ENCODE results near the gene VEGFD. TPM values are rescaled to one million over a fixed set of nuclear protein-coding genes. Genes with fewer than 3 reads are reported as not detected.

Gene VEGFD
- total RNA-seq, 1 donor from 2014 or later, result 0.22 TPM

DNA sequence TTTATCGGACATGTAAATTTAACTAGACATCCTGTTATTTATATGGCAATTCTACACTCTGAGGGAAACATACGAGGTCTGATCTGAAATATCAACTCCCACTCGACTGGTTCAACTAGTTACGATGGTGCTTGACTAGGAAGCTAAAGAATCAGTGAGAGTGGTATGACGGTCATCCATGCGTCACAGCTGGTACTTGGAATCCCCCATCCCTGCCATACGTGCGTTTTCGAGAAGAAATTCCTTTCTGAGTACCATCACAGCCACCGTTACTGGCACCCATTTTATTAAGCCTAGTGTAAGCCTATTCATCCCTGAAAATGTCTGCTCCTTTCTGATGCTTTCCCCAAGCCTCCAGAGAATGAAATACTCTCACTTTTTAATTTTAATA lies 48.2 kb downstream of the VEGFD start:
- H3K4me3 Mint-ChIP-seq (ENCODE audit: low read depth), result peak overlapping the region; percentile 95
- TF ChIP-seq, protein P1, sequence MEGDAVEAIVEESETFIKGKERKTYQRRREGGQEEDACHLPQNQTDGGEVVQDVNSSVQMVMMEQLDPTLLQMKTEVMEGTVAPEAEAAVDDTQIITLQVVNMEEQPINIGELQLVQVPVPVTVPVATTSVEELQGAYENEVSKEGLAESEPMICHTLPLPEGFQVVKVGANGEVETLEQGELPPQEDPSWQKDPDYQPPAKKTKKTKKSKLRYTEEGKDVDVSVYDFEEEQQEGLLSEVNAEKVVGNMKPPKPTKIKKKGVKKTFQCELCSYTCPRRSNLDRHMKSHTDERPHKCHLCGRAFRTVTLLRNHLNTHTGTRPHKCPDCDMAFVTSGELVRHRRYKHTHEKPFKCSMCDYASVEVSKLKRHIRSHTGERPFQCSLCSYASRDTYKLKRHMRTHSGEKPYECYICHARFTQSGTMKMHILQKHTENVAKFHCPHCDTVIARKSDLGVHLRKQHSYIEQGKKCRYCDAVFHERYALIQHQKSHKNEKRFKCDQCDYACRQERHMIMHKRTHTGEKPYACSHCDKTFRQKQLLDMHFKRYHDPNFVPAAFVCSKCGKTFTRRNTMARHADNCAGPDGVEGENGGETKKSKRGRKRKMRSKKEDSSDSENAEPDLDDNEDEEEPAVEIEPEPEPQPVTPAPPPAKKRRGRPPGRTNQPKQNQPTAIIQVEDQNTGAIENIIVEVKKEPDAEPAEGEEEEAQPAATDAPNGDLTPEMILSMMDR (IDR thresholded peaks at IDR 0.05; ENCODE audit: unreplicated experiment), result no peak
- DNase-seq (ENCODE audit: low spot score, unreplicated experiment), result no peak
- H3K9me3 Mint-ChIP-seq (ENCODE audit: low read depth), result no peaks in the 10 kb centered on the region
- peak overlapping the region; percentile 99 for H3K27ac Mint-ChIP-seq
- peaks cover 33% of the 10 kb centered on the region for H3K27me3 Mint-ChIP-seq
- H3K36me3 Mint-ChIP-seq (ENCODE audit: insufficient read depth), result no peaks in the 10 kb centered on the region
- peaks cover 5% of the 10 kb centered on the region for H3K4me1 Mint-ChIP-seq (ENCODE audit: low read depth)

DNA sequence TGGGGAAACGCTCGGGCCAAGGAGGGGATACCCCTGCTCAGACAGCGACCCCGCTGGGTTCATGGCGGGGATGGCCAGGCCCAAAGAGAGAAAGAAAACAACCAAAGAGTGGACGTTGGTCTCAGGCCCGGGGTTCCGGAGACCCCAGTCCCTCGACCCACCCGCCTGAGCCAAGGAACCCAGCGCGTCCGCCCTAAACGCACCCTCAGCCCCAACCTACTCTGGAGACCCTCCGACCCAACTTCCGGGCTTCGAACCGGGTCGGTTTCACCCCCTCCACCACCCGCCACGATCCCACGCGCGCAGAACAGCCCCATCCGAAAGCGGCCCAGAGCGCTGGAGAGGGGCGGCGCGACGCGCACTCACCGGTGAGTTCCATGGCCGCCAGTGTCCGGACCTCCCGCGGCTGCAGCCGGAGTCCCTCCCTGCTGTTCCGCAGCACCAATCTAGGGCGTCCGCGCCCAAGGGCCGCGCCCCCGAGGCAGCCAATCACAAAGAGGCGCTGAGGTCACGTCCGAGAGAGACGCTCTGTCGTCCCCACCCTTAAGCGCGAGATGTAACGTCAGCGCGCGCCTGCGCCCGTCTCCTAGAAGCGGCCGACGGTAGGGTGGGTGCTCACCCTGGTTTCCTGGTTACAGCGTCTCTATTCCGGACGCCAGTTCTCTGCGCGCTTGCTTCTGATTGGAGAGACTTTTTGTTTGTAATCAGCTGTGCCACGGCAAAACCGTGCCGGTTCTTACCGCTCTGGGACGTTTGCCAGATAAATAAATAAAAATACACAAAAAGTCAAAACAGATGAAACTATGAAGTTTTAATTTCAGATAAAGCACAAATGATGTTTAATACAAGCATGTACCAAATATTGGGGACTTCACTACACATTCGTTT lies 48.8 kb downstream of the VEGFD start, which contains the start of gene PIGA:
TSS of gene PIGA (minus strand) at position 389 of the 888 bp plus-strand sequence. CDS start 3,593 bp downstream, outside the sequence.
- Mint-ChIP-seq H3K36me3 (ENCODE audit: insufficient read depth) (no peaks in the 10 kb centered on the region), H3K27me3 (peaks cover 28% of the 10 kb centered on the region), H3K4me3 (ENCODE audit: low read depth) (peak within 1 kb of the TSS; percentile 95), H3K4me1 (ENCODE audit: low read depth) (peaks cover 5% of the 10 kb centered on the region), H3K27ac (peak within 1 kb of the TSS; percentile 99), H3K9me3 (ENCODE audit: low read depth) (no peaks in the 10 kb centered on the region)
- peak; percentile 82 for DNase-seq (ENCODE audit: low spot score, unreplicated experiment)
- TF ChIP-seq, protein P1 (IDR thresholded peaks at IDR 0.05; ENCODE audit: unreplicated experiment), result no peak

DNA sequence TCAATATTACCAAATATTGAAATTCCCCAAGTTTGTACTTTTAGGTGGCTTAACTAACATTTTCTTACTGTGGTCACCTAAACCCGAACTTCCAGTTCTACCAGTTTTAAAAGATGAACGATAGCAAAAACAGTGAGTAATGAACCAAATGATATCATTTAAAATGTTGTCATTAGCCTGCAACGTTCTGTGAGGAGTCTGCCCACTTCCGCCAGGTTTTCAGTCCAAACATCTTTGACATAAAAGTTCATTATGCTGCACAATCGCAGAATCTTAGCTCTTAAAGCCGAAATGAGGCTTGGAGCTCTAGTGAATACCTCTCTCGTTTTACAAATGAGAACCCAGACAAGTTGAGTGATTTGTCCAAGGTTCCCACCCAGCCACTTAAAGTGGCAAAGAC lies 49.7 kb downstream of the VEGFD start:
- TF ChIP-seq, protein P1 (IDR thresholded peaks at IDR 0.05; ENCODE audit: unreplicated experiment), result no peak
- Mint-ChIP-seq H3K36me3 (ENCODE audit: insufficient read depth) (no peaks in the 10 kb centered on the region), H3K4me3 (ENCODE audit: low read depth) (peak overlapping the region; percentile 95), H3K27me3 (peaks cover 24% of the 10 kb centered on the region), H3K4me1 (ENCODE audit: low read depth) (peaks cover 5% of the 10 kb centered on the region), H3K27ac (peak overlapping the region; percentile 99), H3K9me3 (ENCODE audit: low read depth) (no peaks in the 10 kb centered on the region)
- no peak for DNase-seq (ENCODE audit: low spot score, unreplicated experiment)

DNA sequence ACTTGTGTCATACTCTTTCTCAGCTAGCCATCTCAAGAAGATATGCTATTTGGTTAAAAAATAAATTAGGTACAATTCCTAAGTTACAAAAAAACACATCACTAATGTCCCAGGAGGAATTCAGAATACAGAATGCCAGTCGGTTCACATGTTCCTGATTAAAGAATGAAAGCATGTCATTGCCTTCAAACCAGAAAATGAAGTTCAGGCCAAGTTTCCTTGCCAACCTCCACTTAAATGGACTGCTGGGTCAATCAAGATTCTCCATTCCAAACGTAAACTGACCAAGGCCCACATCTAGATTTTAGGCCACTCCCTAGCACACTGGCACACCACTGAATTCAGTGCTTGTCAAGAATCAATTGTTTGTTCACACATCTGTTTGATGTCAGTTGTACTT lies 55.4 kb downstream of the VEGFD start:
- Mint-ChIP-seq H3K27ac (no peak overlapping the region), H3K36me3 (ENCODE audit: insufficient read depth) (peaks cover 2% of the 10 kb centered on the region), H3K4me3 (ENCODE audit: low read depth) (no peak overlapping the region), H3K9me3 (ENCODE audit: low read depth) (no peaks in the 10 kb centered on the region), H3K4me1 (ENCODE audit: low read depth) (no peaks in the 10 kb centered on the region), H3K27me3 (no peaks in the 10 kb centered on the region)
- TF ChIP-seq, protein P1 (IDR thresholded peaks at IDR 0.05; ENCODE audit: unreplicated experiment), result no peak
- DNase-seq (ENCODE audit: low spot score, unreplicated experiment), result no peak

DNA sequence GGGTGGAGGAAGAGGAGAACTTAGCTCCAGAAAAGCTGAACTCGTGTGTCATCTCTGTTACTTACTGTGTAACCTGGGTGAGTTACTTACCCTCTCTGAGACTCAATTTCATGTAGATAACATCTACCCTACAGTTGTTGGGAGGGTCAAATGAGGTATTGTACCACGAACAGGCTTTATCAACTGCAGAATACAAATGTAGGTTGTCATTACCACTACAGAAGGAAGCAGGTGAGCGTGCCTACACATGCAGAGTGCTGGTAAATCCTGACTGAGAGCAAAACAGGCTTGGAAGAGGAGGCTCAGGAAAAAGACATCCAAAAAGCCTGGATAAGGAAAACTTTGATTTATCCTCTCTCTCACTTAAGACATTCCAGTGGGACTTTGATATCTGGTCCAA lies 56.1 kb downstream of the VEGFD start:
- no peaks in the 10 kb centered on the region for H3K27me3 Mint-ChIP-seq
- no peaks in the 10 kb centered on the region for H3K9me3 Mint-ChIP-seq (ENCODE audit: low read depth)
- H3K27ac Mint-ChIP-seq, result no peak overlapping the region
- no peaks in the 10 kb centered on the region for H3K4me1 Mint-ChIP-seq (ENCODE audit: low read depth)
- H3K4me3 Mint-ChIP-seq (ENCODE audit: low read depth), result no peak overlapping the region
- DNase-seq (ENCODE audit: low spot score, unreplicated experiment), result no peak
- TF ChIP-seq, protein P1 (IDR thresholded peaks at IDR 0.05; ENCODE audit: unreplicated experiment), result no peak
- peaks cover 2% of the 10 kb centered on the region for H3K36me3 Mint-ChIP-seq (ENCODE audit: insufficient read depth)

Data from progenitor cell of endocrine pancreas (in vitro differentiated cells).